GM23248 (cell line): ENCODE data around the gene OR2C1. TPM values are rescaled to one million over a fixed set of nuclear protein-coding genes. Genes with fewer than 3 reads are reported as not detected.

Experiments used
- DNase-seq: peaks from one replicate; pipeline ENCODE4 v3.0.0-alpha.2; 2015
- H2AFZ ChIP-seq: fragments of 200-600 bp; sonication (generic); 2 replicates; pipeline ENCODE4 v1.6.1; 2016; ENCODE audit warnings: antibody characterized with exemption
- H3F3A ChIP-seq: fragments of 200-600 bp; sonication (generic); 2 replicates; pipeline ENCODE4 v1.6.1; 2016; ENCODE audit warnings: mild to moderate bottlenecking, antibody characterized with exemption, mixed run types; ENCODE audit not compliant: insufficient read depth
- H3K27ac ChIP-seq: fragments of 200-600 bp; sonication (generic); 2 replicates; pipeline ENCODE4 v1.5.1; 2016; ENCODE audit warnings: mild to moderate bottlenecking
- H3K27me3 ChIP-seq: fragments of 200-600 bp; sonication (generic); replicated peaks from 2 replicates; pipeline ENCODE4 v1.6.1; 2016; ENCODE audit warnings: mild to moderate bottlenecking; ENCODE audit not compliant: insufficient read depth
- H3K36me3 ChIP-seq: fragments of 200-600 bp; sonication (generic); 2 replicates; pipeline ENCODE4 v1.6.1; 2016; ENCODE audit warnings: low read depth, mild to moderate bottlenecking
- H3K4me1 ChIP-seq: fragments of 200-600 bp; sonication (generic); 2 replicates; pipeline ENCODE4 v1.6.1; 2016; ENCODE audit warnings: mild to moderate bottlenecking; ENCODE audit not compliant: insufficient read depth
- H3K4me2 ChIP-seq: fragments of 200-600 bp; sonication (generic); one replicate; pipeline ENCODE4 v1.6.1; 2016; ENCODE audit warnings: mild to moderate bottlenecking; ENCODE audit not compliant: unreplicated experiment
- H3K4me3 ChIP-seq: fragments of 200-600 bp; sonication (generic); 2 replicates; pipeline ENCODE4 v1.5.1; 2016; ENCODE audit warnings: mild to moderate bottlenecking
- H3K79me2 ChIP-seq: fragments of 200-600 bp; sonication (generic); 2 replicates; pipeline ENCODE4 v1.6.1; 2016; ENCODE audit warnings: mild to moderate bottlenecking; ENCODE audit not compliant: insufficient read depth
- H3K9ac ChIP-seq: fragments of 200-600 bp; sonication (generic); 2 replicates; pipeline ENCODE4 v1.6.1; 2016; ENCODE audit warnings: mild to moderate bottlenecking
- H3K9me2 ChIP-seq: fragments of 200-600 bp; sonication (generic); 2 replicates; pipeline ENCODE4 v1.6.1; 2016; ENCODE audit warnings: mixed run types, mild to moderate bottlenecking, moderate library complexity; ENCODE audit not compliant: insufficient read depth
- H3K9me3 ChIP-seq: fragments of 200-600 bp; sonication (generic); one replicate; pipeline ENCODE4 v1.6.1; 2017; ENCODE audit warnings: low read depth
- H4K20me1 ChIP-seq: fragments of 200-600 bp; sonication (generic); 2 replicates; pipeline ENCODE4 v1.6.0; 2016; ENCODE audit not compliant: insufficient read depth
- EZH2 ChIP-seq: fragments of 200-600 bp; sonication (generic); IDR thresholded peaks from 2 replicates; pipeline ENCODE4 v1.6.1; 2018; ENCODE audit warnings: antibody characterized with exemption, mild to moderate bottlenecking; ENCODE audit not compliant: insufficient read depth, poor library complexity, severe bottlenecking
- EZH2phosphoT487 ChIP-seq: fragments of 200-600 bp; sonication (generic); IDR thresholded peaks from 2 replicates; pipeline ENCODE4 v1.6.1; 2018; ENCODE audit warnings: antibody characterized with exemption, moderate library complexity, mild to moderate bottlenecking, low read depth; ENCODE audit not compliant: insufficient read depth
- WGBS, 2 experiments: methylation state at CpG; one replicate each; pipeline ENCODE4 v1.1.6; 2015 to 2017; ENCODE audit warnings: low lambda C conversion rate in 2 of 2, low coverage in 1 of 2; ENCODE audit errors: missing lambda C conversion rate in 2 of 2; 5-methylcytosine and 5-hydroxymethylcytosine counted together
- in situ Hi-C: fragments of 300-500 bp; cut with MboI; formaldehyde crosslinking; loops from 2 replicates; pipeline ENCODE4 v1.15.0; 2020
- polyA plus RNA-seq: library from polyadenylated mRNA; unstranded; fragments of >200 nt; fragmentation: Nextera tagmentation; extraction: Ambion mirVana; gene quantifications from 2 replicates; pipeline ENCODE4 v1.2.1, GENCODE V29; 2016
- total RNA-seq: library from RNA; depleted of rRNA; stranded (reverse); fragments of >200 nt; shearing (Covaris generic); gene quantifications from 2 replicates; pipeline ENCODE4 v1.2.3, GENCODE V29; 2014; rRNA removed

OR2C1 gene
- total RNA-seq (0.51 TPM in 1 of 2 replicates, not detected in the other), polyA plus RNA-seq (0.27 TPM in 1 of 2 replicates, not detected in the other)

- no peaks in the 10 kb centered on the region for H3K4me1 ChIP-seq
- no peaks in the 10 kb centered on the region for H3K79me2 ChIP-seq
- H3K4me2 ChIP-seq, result no peak within 1 kb of the TSS
- H3K36me3 ChIP-seq, result no peaks in the 10 kb centered on the region
- no peak within 1 kb of the TSS for H3K27ac ChIP-seq
- H3K27me3 ChIP-seq, result 0 out of 2 replicates have a peak, but pooled peaks cover under 1% of the 10 kb centered on the region
- no peaks in the 10 kb centered on the region for H3F3A ChIP-seq
- in situ Hi-C loops, result no loop called here
- 34 to 43% methylated on average over 3 of the region's 3 CpGs for WGBS, 2 experiments
- no peaks in the 10 kb centered on the region for H3K9me3 ChIP-seq
- H4K20me1 ChIP-seq, result no peaks in the 10 kb centered on the region
- H3K4me3 ChIP-seq, result no peak within 1 kb of the TSS
- H3K9me2 ChIP-seq, result 0 out of 2 replicates have a peak, but pooled peaks cover 2% of the 10 kb centered on the region
- TF ChIP-seq EZH2phosphoT487 (no peak), EZH2 (no peak)
- H2AFZ ChIP-seq, result no peak within 1 kb of the TSS
- no peak within 1 kb of the TSS for H3K9ac ChIP-seq
- no peak for DNase-seq
Measured at GRCh38 chr16:3355589-3355988, at the start of gene OR2C1. Gene OR2C1, plus strand, starts transcription at chr16:3355889. Its CDS starts 52 bp downstream, at chr16:3355941.

DNA sequence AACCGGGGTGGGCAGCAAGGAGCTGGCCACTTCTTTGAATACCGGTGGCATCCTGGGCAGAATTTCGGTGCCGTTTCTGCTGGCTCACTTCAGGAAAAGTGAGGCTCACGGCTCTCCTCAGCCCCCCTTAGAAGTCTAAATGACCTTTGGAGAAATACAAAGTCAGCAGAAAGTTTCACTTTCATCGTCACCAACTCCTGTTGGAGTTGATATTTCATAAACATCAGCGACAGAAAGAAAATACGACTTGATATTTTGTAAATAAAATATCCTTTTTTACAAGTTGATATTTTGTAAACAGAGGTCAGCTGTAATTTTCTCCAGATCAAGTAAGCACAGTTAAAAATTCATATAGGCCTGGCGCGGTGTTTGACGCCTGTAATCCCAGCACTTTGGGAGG, 49.6 kb upstream of the OR2C1 start:
- WGBS, 2 experiments, result 72 to 75% methylated on average over 11 of the region's 11 CpGs
- in situ Hi-C loops, result no loop called here

DNA sequence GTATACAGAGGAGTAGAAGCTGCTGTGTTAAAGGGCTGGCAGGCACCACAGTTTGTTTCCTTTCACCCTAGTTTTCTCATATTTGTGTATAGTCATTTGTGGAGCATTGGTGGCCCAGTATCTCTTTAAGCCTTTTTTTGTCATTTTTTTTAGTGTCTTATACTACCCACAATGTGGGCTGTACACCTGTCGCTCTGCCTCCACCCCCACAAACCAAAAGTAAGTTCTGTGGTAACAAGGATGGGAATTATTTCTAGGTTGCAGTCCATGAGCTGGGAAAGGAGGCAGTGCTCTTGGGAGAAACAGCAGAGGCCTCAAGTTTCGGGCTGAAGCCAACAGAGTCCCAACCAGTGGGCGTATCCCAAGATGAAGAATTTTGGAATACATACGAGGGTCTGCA, 44.2 kb upstream of the OR2C1 start:
- H4K20me1 ChIP-seq, result no peaks in the 10 kb centered on the region
- in situ Hi-C loops, result no loop called here
- H3K79me2 ChIP-seq, result peaks cover 26% of the 10 kb centered on the region
- H3K4me3 ChIP-seq, result no peak overlapping the region
- no peak overlapping the region for H3K4me2 ChIP-seq
- no peak for TF ChIP-seq EZH2
- TF ChIP-seq EZH2phosphoT487, result no peak
- peaks cover under 1% of the 10 kb centered on the region; the same call in 1 of the 2 replicates for H3F3A ChIP-seq
- H3K9me2 ChIP-seq, result no peaks in the 10 kb centered on the region
- no peak overlapping the region for H3K9ac ChIP-seq
- H3K9me3 ChIP-seq, result peaks cover 13% of the 10 kb centered on the region
- WGBS, 2 experiments, result 94 to 97% methylated on average over 4 of the region's 4 CpGs
- no peak overlapping the region for H2AFZ ChIP-seq
- no peak overlapping the region for H3K27ac ChIP-seq
- H3K36me3 ChIP-seq, result peaks cover 63% of the 10 kb centered on the region
- no peaks in the 10 kb centered on the region for H3K4me1 ChIP-seq
- no peak for DNase-seq
- no peaks in the 10 kb centered on the region for H3K27me3 ChIP-seq

More for the DNA sequence above, 49.6 kb upstream of the OR2C1 start:
- peaks cover 8% of the 10 kb centered on the region for H3F3A ChIP-seq
- peaks cover 9% of the 10 kb centered on the region for H3K9me3 ChIP-seq
- peaks cover 7% of the 10 kb centered on the region for H3K4me1 ChIP-seq
- H4K20me1 ChIP-seq, result no peaks in the 10 kb centered on the region
- peaks cover 71% of the 10 kb centered on the region for H3K79me2 ChIP-seq
- peak overlapping the region; percentile 91 for H3K9ac ChIP-seq
- H2AFZ ChIP-seq, result peak overlapping the region; percentile 83
- TF ChIP-seq EZH2 (no peak), EZH2phosphoT487 (no peak)
- H3K9me2 ChIP-seq, result no peaks in the 10 kb centered on the region
- H3K4me2 ChIP-seq, result peak overlapping the region; percentile 91
- peak overlapping the region; percentile 85 for H3K4me3 ChIP-seq
- no peaks in the 10 kb centered on the region for H3K27me3 ChIP-seq
- peaks cover 48% of the 10 kb centered on the region for H3K36me3 ChIP-seq
- H3K27ac ChIP-seq, result peak overlapping the region; percentile 92
- DNase-seq, result no peak

DNA sequence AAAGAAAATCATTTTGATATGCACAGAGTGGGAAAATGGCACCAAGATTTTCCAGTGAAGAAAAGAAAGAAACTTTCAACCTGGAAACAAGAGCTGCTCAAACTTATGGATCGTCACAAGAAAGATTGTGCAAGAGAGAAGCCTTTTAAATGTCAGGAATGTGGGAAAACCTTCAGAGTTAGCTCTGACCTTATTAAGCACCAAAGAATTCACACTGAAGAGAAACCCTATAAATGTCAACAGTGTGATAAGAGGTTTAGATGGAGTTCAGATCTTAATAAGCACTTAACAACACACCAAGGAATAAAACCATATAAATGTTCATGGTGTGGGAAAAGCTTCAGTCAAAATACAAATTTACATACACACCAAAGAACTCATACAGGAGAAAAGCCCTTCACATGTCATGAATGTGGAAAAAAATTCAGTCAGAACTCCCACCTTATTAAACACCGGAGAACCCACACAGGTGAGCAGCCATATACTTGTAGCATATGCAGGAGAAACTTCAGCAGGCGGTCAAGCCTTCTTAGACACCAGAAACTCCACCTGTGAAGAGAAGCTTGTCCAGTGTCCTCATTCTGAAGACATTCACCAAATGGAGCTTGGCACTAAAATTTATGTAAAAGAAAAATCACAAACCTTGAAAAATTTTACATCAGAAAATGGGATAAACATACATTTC, 38.2 kb upstream of the OR2C1 start:
- in situ Hi-C loops, result no loop called here
- no peak overlapping the region for H3K9ac ChIP-seq
- no peaks in the 10 kb centered on the region for H4K20me1 ChIP-seq
- H3K27ac ChIP-seq, result no peak overlapping the region
- no peaks in the 10 kb centered on the region for H3K4me1 ChIP-seq
- H3K79me2 ChIP-seq, result no peaks in the 10 kb centered on the region
- H3K9me2 ChIP-seq, result no peaks in the 10 kb centered on the region
- H3K27me3 ChIP-seq, result no peaks in the 10 kb centered on the region
- peaks cover 10% of the 10 kb centered on the region; the same call in 1 of the 2 replicates for H3F3A ChIP-seq
- H3K4me2 ChIP-seq, result no peak overlapping the region
- peaks cover 26% of the 10 kb centered on the region for H3K9me3 ChIP-seq
- H2AFZ ChIP-seq, result no peak overlapping the region
- WGBS, 2 experiments, result 95 to 100% methylated on average over 3 of the region's 3 CpGs
- DNase-seq, result peak; percentile 10
- peaks cover 57% of the 10 kb centered on the region for H3K36me3 ChIP-seq
- H3K4me3 ChIP-seq, result no peak overlapping the region
- TF ChIP-seq EZH2phosphoT487 (no peak), EZH2 (no peak)
